Spleen (tissue), 11 donors: ENCODE results near the gene IFT52. TPM values are rescaled to one million over a fixed set of nuclear protein-coding genes. Genes with fewer than 3 reads are reported as not detected.
"Not testable (repeated sequence)": the region's sequence is repeated elsewhere in the genome, so short reads cannot be mapped to it uniquely, and the experiment has no call there.

ENCODE experiments used
- DNase-seq: peaks from one replicate; pipeline ENCODE4 v3.0.0-alpha.2; 2020
- H3K27ac ChIP-seq, 8 donors: fragments of 200-600 bp; sonication (generic) in 7 of 8; 1 replicate in 4 of 8; 2 replicates in 4 of 8; pipeline versions ENCODE4 v1.5.0 to v1.8.0; 2016 to 2021; ENCODE audit warnings: inconsistent platforms in 4 of 8, mild to moderate bottlenecking in 4 of 8, moderate library complexity in 1 of 8
- H3K27me3 ChIP-seq, 7 donors: fragments of 200-600 bp; sonication (generic) in 6 of 7; replicated peaks in 1 of 7; 1 replicate in 4 of 7; 2 replicates in 3 of 7; pipeline versions ENCODE4 v1.5.0 to v1.8.0; 2016 to 2021; ENCODE audit warnings: inconsistent platforms in 3 of 7, mild to moderate bottlenecking in 1 of 7
- H3K36me3 ChIP-seq, 6 donors: fragments of 200-600 bp; sonication (generic) in 5 of 6; 1 replicate in 4 of 6; 2 replicates in 2 of 6; pipeline versions ENCODE4 v1.5.0 to v1.8.0; 2016 to 2021; ENCODE audit warnings: inconsistent platforms in 2 of 6
- H3K4me1 ChIP-seq, 6 donors: fragments of 200-600 bp; sonication (generic) in 5 of 6; 1 replicate in 3 of 6; 2 replicates in 3 of 6; pipeline versions ENCODE4 v1.5.0 to v1.8.0; 2016 to 2021; ENCODE audit warnings: inconsistent platforms in 3 of 6
- H3K4me3 ChIP-seq, 8 donors: fragments of 200-600 bp; sonication (generic) in 7 of 8; 1 replicate in 4 of 8; 2 replicates in 4 of 8; pipeline versions ENCODE4 v1.5.0 to v1.8.0; 2016 to 2021; ENCODE audit warnings: inconsistent platforms in 4 of 8, mild to moderate bottlenecking in 4 of 8, moderate library complexity in 2 of 8
- H3K9me3 ChIP-seq, 8 donors: fragments of 200-600 bp; sonication (generic) in 7 of 8; 1 replicate in 4 of 8; 2 replicates in 4 of 8; pipeline versions ENCODE4 v1.5.0 to v1.8.0; 2016 to 2021; ENCODE audit warnings: inconsistent platforms in 4 of 8
- POLR2A ChIP-seq, 3 donors: fragments of 450-650 bp; IDR thresholded peaks; one replicate each; pipeline ENCODE4 v1.5.1; 2017; ENCODE audit warnings: antibody characterized with exemption in 3 of 3, mild to moderate bottlenecking in 1 of 3
- POLR2AphosphoS5 ChIP-seq, 3 donors: sonication (generic); formaldehyde crosslinking; IDR thresholded peaks; one replicate each; pipeline ENCODE4 v1.5.1; 2017; ENCODE audit warnings: antibody characterized with exemption in 3 of 3
- WGBS, 5 donors: extraction: QIAGEN DNeasy Blood & Tissue Kit in 3 of 5; methylation state at CpG; one replicate each; pipeline versions ENCODE4 v1.1.5 to v1.1.7; 2013 to 2018; 5-methylcytosine and 5-hydroxymethylcytosine counted together
- intact Hi-C: fragments of 100-400 bp; cut with DNase I; formaldehyde crosslinking; loops from one replicate; pipeline ENCODE4 v1.15.0; 2023; ENCODE audit warnings: low total_unique reads
- polyA plus RNA-seq, 3 donors: library from polyadenylated mRNA; stranded (reverse); fragments of 200-250 nt; gene quantifications; one replicate each; pipeline ENCODE4 v1.2.1, GENCODE V29; 2013
- total RNA-seq, 7 donors: library from RNA; depleted of rRNA in 3 of 7; stranded (reverse); fragments of >200 nt in 3 of 7; fragmentation: NEBNext Ultra II Directional in 4 of 7; extraction: Animal tissue kit (Norgen Biotek cat#: 25700) in 4 of 7; gene quantifications; one replicate each; pipeline versions ENCODE4 v1.1.0 to v1.2.1, GENCODE V29; 2016 to 2021
- TF ChIP-seq, protein P1 (sequence below), 11 experiments: fragments of 200-600 bp in 7 of 11; fragments of 450-650 bp in 4 of 11; sonication (generic) in 4 of 11; IDR thresholded peaks in 8 of 11; conservative IDR thresholded peaks in 3 of 11; 1 replicate in 7 of 11; 2 replicates in 4 of 11; pipeline versions ENCODE4 v1.4.0 to v1.8.0; 2016 to 2021; ENCODE audit warnings: antibody characterized with exemption in 11 of 11, inconsistent platforms in 4 of 11, mild to moderate bottlenecking in 1 of 11
- donor health status: healthy with polysubstance abuse.
- donor health status: DM: no; HTN: no; CAD: no; lungs with moderate emphysema.
- donor health status: DM: no; HTN: no; CAD: no.
- donor health status: Bipolar disorder and iron deficiency.
- donor health status: healthy.
- donor health status: DM: no; HTN: no; CAD: no.
- donor health status: DM: yes; HTN: yes; CAD: no.

Gene IFT52
- total and polyA plus RNA-seq, 10 donors: 14.4 to 26.4 (median 18.6) TPM

DNA sequence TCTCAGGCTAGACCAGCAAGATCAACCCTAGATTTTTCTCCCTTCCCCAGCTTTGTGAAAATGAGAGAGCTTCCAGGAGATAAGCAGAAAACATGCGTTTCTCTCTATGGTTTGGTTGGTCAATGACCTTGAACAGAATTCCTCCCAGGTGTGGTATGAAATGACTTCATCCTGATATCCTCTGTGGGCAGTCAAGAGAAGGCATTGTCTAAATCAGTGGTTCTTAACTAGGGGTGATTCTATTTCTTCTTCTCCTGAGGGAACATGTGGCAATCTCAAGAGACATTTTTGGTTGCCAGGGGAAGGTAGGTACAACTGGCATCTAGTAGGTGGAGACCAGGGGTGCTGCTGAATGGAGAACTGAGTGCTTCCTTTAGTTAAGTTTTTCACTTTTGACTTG lies 12.4 kb downstream of the IFT52 start:
- TF ChIP-seq POLR2AphosphoS5 (IDR thresholded peaks at IDR 0.05) (no peak), POLR2A (IDR thresholded peaks at IDR 0.05) (no peak)
- TF ChIP-seq, protein P1, sequence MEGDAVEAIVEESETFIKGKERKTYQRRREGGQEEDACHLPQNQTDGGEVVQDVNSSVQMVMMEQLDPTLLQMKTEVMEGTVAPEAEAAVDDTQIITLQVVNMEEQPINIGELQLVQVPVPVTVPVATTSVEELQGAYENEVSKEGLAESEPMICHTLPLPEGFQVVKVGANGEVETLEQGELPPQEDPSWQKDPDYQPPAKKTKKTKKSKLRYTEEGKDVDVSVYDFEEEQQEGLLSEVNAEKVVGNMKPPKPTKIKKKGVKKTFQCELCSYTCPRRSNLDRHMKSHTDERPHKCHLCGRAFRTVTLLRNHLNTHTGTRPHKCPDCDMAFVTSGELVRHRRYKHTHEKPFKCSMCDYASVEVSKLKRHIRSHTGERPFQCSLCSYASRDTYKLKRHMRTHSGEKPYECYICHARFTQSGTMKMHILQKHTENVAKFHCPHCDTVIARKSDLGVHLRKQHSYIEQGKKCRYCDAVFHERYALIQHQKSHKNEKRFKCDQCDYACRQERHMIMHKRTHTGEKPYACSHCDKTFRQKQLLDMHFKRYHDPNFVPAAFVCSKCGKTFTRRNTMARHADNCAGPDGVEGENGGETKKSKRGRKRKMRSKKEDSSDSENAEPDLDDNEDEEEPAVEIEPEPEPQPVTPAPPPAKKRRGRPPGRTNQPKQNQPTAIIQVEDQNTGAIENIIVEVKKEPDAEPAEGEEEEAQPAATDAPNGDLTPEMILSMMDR (IDR thresholded peaks at IDR 0.05 in 8 of 11, conservative IDR thresholded peaks at IDR 0.05 in 3 of 11): no peak
- Histone ChIP-seq H3K36me3 (peaks cover 3 to 90% (median 43%) of the 10 kb centered on the region in 6 donors), H3K27me3 (no peaks in the 10 kb centered on the region), H3K9me3 (no peaks in the 10 kb centered on the region), H3K27ac (no peak overlapping the region), H3K4me3 (no peak overlapping the region), H3K4me1 (no peaks in the 10 kb centered on the region)
- 60 to 73% (median 67%) methylated on average over 1 of the region's 1 CpG for WGBS, 5 donors
- intact Hi-C loops: no loop called here
- DNase-seq: no peak

DNA sequence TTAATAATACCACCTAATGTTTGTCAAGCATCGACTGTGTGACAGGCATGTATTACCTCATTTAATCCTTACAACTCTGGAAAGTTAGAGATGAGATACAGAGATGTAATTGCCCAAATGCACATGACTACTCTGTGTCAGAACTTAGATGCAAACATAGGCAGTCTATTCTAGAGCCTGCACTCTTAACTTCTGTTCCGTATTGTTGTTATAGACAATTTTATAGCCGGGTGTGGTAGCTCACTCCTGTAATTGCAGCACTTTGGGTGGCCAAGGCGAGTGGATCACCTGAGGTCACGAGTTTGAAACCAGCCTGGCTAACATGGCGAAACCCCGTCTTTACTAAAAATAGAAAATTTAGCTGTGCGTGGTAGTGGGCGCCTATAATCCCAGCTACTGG lies 15.0 kb downstream of the IFT52 start:
- no peak overlapping the region for H3K27ac ChIP-seq
- DNase-seq: no peak
- intact Hi-C loops: no loop called here
- peaks cover 3 to 74% (median 26%) of the 10 kb centered on the region in 6 donors for H3K36me3 ChIP-seq
- H3K27me3 ChIP-seq: no peaks in the 10 kb centered on the region
- 96 to 99% (median 98%) methylated on average over 9 of the region's 9 CpGs for WGBS, 5 donors
- H3K4me1 ChIP-seq: no peaks in the 10 kb centered on the region
- TF ChIP-seq POLR2A (IDR thresholded peaks at IDR 0.05): no peak
- no peak for TF ChIP-seq POLR2AphosphoS5 (IDR thresholded peaks at IDR 0.05)
- TF ChIP-seq, protein P1 (IDR thresholded peaks at IDR 0.05 in 8 of 11, conservative IDR thresholded peaks at IDR 0.05 in 3 of 11): no peak
- no peaks in the 10 kb centered on the region for H3K9me3 ChIP-seq
- H3K4me3 ChIP-seq: no peak overlapping the region

DNA sequence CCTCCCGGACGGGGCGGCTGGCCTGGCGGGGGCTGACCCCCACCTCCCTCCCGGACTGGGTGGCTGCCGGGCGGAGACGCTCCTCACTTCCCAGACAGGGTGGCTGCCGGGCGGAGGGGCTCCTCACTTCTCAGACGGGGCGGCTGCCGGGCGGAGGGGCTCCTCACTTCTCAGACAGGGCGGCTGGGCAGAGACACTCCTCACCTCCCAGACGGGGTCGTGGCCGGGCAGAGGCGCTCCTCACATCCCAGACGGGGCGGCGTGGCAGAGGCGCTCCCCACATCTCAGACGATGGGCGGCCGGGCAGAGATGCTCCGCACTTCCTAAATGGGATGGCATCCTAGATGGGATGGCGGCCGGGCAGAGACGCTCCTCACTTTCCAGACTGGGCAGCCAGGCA lies 16.5 kb downstream of the IFT52 start:
- intact Hi-C loops, H3K4me1 ChIP-seq, H3K9me3 ChIP-seq, DNase-seq, H3K4me3 ChIP-seq, H3K27me3 ChIP-seq, H3K27ac ChIP-seq: not testable (repeated sequence)
- H3K36me3 ChIP-seq: peaks cover 3 to 80% (median 26%) of the 10 kb centered on the region in 6 donors
- 92 to 97% (median 95%) methylated on average over 4 to 30 of the region's 30 CpGs for WGBS, 5 donors

DNA sequence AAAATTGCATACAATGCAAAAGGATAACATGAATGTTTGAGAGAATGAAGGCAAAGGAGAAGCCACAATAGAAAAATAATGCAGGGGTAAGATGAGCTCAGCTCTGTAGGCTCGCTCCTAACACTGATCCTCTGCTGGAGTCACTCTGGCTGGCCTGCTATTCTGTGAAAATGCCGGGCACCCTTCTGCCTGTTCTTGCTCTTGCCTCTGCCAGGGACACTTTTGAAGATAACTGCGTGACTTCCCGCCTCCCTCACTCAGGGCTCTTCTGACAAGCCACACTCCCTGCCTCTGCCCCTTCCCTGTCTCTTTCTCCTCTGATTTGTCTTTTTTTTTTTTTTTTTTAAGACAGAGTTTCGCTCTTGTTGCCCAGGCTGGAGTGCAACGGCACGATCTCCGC lies 40.9 kb downstream of the IFT52 start:
- TF ChIP-seq POLR2A (IDR thresholded peaks at IDR 0.05): no peak
- TF ChIP-seq, protein P1 (IDR thresholded peaks at IDR 0.05 in 8 of 11, conservative IDR thresholded peaks at IDR 0.05 in 3 of 11): no peak
- no peak for TF ChIP-seq POLR2AphosphoS5 (IDR thresholded peaks at IDR 0.05)
- Histone ChIP-seq H3K36me3 (peaks cover 0 to 97% (median 34%) of the 10 kb centered on the region in 6 donors), H3K27ac (no peak overlapping the region), H3K27me3 (no peaks in the 10 kb centered on the region), H3K4me3 (no peak overlapping the region), H3K4me1 (no peaks in the 10 kb centered on the region), H3K9me3 (no peaks in the 10 kb centered on the region)
- 91 to 99% (median 97%) methylated on average over 7 to 8 of the region's 8 CpGs for WGBS, 5 donors
- DNase-seq: no peak
- intact Hi-C loops: no loop called here

DNA sequence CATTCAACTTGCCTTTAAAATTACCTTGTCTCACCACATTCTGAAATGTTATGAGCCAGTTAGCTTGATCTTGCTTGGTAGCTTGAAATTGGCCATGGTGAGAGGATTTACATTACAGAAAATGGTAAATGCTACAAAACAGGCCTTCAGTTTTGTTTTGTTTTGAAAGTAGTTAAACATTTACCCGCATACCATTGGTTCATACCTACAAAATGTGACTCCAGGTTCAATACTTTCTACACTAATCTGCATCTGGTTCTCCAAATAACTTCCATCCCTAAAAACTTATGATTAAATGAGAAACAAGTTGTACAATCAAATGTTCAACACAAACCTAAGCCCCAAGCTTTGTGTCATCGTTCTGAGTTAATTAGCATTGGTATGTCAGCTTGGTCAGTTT lies 45.7 kb downstream of the IFT52 start:
- no peak overlapping the region for H3K4me3 ChIP-seq
- DNase-seq: no peak
- H3K36me3 ChIP-seq: peaks cover 0 to 97% (median 67%) of the 10 kb centered on the region in 6 donors
- intact Hi-C loops: no loop called here
- 93 to 98% (median 97%) methylated on average over 2 of the region's 2 CpGs for WGBS, 5 donors
- no peak overlapping the region for H3K27ac ChIP-seq
- no peaks in the 10 kb centered on the region for H3K4me1 ChIP-seq
- TF ChIP-seq, protein P1 (IDR thresholded peaks at IDR 0.05 in 8 of 11, conservative IDR thresholded peaks at IDR 0.05 in 3 of 11): no peak
- TF ChIP-seq POLR2A (IDR thresholded peaks at IDR 0.05) (no peak), POLR2AphosphoS5 (IDR thresholded peaks at IDR 0.05) (no peak)
- no peaks in the 10 kb centered on the region for H3K27me3 ChIP-seq
- H3K9me3 ChIP-seq: no peaks in the 10 kb centered on the region
